GM23248 (cell line): ENCODE measurements around the gene INPP5A. TPM values are rescaled to one million over a fixed set of nuclear protein-coding genes. Genes with fewer than 3 reads are reported as not detected.

ENCODE experiments used
- DNase-seq: peaks from one replicate; pipeline ENCODE4 v3.0.0-alpha.2; 2015
- H2AFZ ChIP-seq: fragments of 200-600 bp; sonication (generic); 2 replicates; pipeline ENCODE4 v1.6.1; 2016; ENCODE audit warnings: antibody characterized with exemption
- H3F3A ChIP-seq: fragments of 200-600 bp; sonication (generic); 2 replicates; pipeline ENCODE4 v1.6.1; 2016; ENCODE audit warnings: mild to moderate bottlenecking, antibody characterized with exemption, mixed run types; ENCODE audit not compliant: insufficient read depth
- H3K27ac ChIP-seq: fragments of 200-600 bp; sonication (generic); 2 replicates; pipeline ENCODE4 v1.5.1; 2016; ENCODE audit warnings: mild to moderate bottlenecking
- H3K27me3 ChIP-seq: fragments of 200-600 bp; sonication (generic); replicated peaks from 2 replicates; pipeline ENCODE4 v1.6.1; 2016; ENCODE audit warnings: mild to moderate bottlenecking; ENCODE audit not compliant: insufficient read depth
- H3K36me3 ChIP-seq: fragments of 200-600 bp; sonication (generic); 2 replicates; pipeline ENCODE4 v1.6.1; 2016; ENCODE audit warnings: low read depth, mild to moderate bottlenecking
- H3K4me1 ChIP-seq: fragments of 200-600 bp; sonication (generic); 2 replicates; pipeline ENCODE4 v1.6.1; 2016; ENCODE audit warnings: mild to moderate bottlenecking; ENCODE audit not compliant: insufficient read depth
- H3K4me2 ChIP-seq: fragments of 200-600 bp; sonication (generic); one replicate; pipeline ENCODE4 v1.6.1; 2016; ENCODE audit warnings: mild to moderate bottlenecking; ENCODE audit not compliant: unreplicated experiment
- H3K4me3 ChIP-seq: fragments of 200-600 bp; sonication (generic); 2 replicates; pipeline ENCODE4 v1.5.1; 2016; ENCODE audit warnings: mild to moderate bottlenecking
- H3K79me2 ChIP-seq: fragments of 200-600 bp; sonication (generic); 2 replicates; pipeline ENCODE4 v1.6.1; 2016; ENCODE audit warnings: mild to moderate bottlenecking; ENCODE audit not compliant: insufficient read depth
- H3K9ac ChIP-seq: fragments of 200-600 bp; sonication (generic); 2 replicates; pipeline ENCODE4 v1.6.1; 2016; ENCODE audit warnings: mild to moderate bottlenecking
- H3K9me2 ChIP-seq: fragments of 200-600 bp; sonication (generic); 2 replicates; pipeline ENCODE4 v1.6.1; 2016; ENCODE audit warnings: mixed run types, mild to moderate bottlenecking, moderate library complexity; ENCODE audit not compliant: insufficient read depth
- H3K9me3 ChIP-seq: fragments of 200-600 bp; sonication (generic); one replicate; pipeline ENCODE4 v1.6.1; 2017; ENCODE audit warnings: low read depth
- H4K20me1 ChIP-seq: fragments of 200-600 bp; sonication (generic); 2 replicates; pipeline ENCODE4 v1.6.0; 2016; ENCODE audit not compliant: insufficient read depth
- EZH2 ChIP-seq: fragments of 200-600 bp; sonication (generic); IDR thresholded peaks from 2 replicates; pipeline ENCODE4 v1.6.1; 2018; ENCODE audit warnings: antibody characterized with exemption, mild to moderate bottlenecking; ENCODE audit not compliant: insufficient read depth, poor library complexity, severe bottlenecking
- EZH2phosphoT487 ChIP-seq: fragments of 200-600 bp; sonication (generic); IDR thresholded peaks from 2 replicates; pipeline ENCODE4 v1.6.1; 2018; ENCODE audit warnings: antibody characterized with exemption, moderate library complexity, mild to moderate bottlenecking, low read depth; ENCODE audit not compliant: insufficient read depth
- WGBS, 2 experiments: methylation state at CpG; one replicate each; pipeline ENCODE4 v1.1.6; 2015 to 2017; ENCODE audit warnings: low lambda C conversion rate in 2 of 2, low coverage in 1 of 2; ENCODE audit errors: missing lambda C conversion rate in 2 of 2; 5-methylcytosine and 5-hydroxymethylcytosine counted together
- in situ Hi-C: fragments of 300-500 bp; cut with MboI; formaldehyde crosslinking; loops from 2 replicates; pipeline ENCODE4 v1.15.0; 2020
- polyA plus RNA-seq: library from polyadenylated mRNA; unstranded; fragments of >200 nt; fragmentation: Nextera tagmentation; extraction: Ambion mirVana; gene quantifications from 2 replicates; pipeline ENCODE4 v1.2.1, GENCODE V29; 2016
- total RNA-seq: library from RNA; depleted of rRNA; stranded (reverse); fragments of >200 nt; shearing (Covaris generic); gene quantifications from 2 replicates; pipeline ENCODE4 v1.2.3, GENCODE V29; 2014

INPP5A gene
- total and polyA plus RNA-seq, 2 experiments from 2014 or later: 2.3 to 35.2 TPM

DNA sequence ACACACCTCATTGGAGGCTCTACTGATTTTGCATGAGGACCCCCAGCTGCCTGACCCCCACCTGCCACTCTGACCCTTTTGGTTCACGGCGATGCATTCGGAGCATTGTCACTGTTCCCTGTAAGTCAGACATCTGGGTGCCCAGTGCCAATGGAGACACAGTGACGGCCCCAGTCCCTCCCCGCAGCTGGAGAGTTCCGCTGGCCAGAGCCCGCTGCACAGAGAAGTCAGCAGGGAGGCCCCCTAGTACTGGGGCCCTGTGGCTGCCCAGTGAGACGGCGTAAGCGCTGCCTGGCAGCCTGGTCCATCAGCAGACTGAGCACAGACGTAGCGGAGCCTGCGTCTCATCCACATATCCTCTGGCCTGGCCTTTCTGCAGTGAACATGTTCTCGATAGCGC, 170.9 kb downstream of the INPP5A start:
- Histone ChIP-seq H3K9me2 (no peaks in the 10 kb centered on the region), H2AFZ (no peak overlapping the region), H3K27ac (no peak overlapping the region), H3F3A (no peaks in the 10 kb centered on the region), H3K4me3 (no peak overlapping the region), H3K36me3 (peaks cover 9% of the 10 kb centered on the region), H3K9me3 (peaks cover 5% of the 10 kb centered on the region), H4K20me1 (no peaks in the 10 kb centered on the region), H3K9ac (no peak overlapping the region), H3K79me2 (no peaks in the 10 kb centered on the region), H3K4me2 (no peak overlapping the region), H3K4me1 (no peaks in the 10 kb centered on the region), H3K27me3 (no peaks in the 10 kb centered on the region)
- TF ChIP-seq EZH2phosphoT487: no peak
- no peak for TF ChIP-seq EZH2
- DNase-seq: no peak
- in situ Hi-C loops: no loop called here
- 84 to 91% methylated on average over 15 of the region's 15 CpGs for WGBS, 2 experiments

DNA sequence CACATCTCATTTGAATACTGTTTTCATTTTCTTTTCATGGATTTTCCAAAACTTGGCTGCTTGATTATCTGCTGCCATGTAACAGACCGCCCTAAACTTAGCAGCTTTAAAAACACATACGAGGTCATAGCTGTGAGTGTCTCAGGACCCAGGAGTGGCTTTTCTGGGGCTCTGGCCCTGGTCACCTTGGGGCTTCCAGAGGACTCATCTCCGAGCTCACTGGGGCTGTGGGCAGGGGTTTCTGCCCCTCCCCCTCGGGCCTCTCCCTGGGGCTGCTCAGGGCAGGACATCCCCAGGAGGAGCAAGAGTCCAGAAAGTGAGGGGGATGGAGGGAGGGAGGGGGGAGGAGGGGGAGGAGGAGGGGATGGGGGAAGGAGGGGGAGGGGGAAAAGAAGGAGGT, 171.3 kb downstream of the INPP5A start:
- Histone ChIP-seq H3K27me3 (no peaks in the 10 kb centered on the region), H3K4me3 (no peak overlapping the region), H3K36me3 (peaks cover 9% of the 10 kb centered on the region), H2AFZ (no peak overlapping the region), H3K4me1 (no peaks in the 10 kb centered on the region), H3K9me2 (no peaks in the 10 kb centered on the region), H4K20me1 (no peaks in the 10 kb centered on the region), H3K4me2 (no peak overlapping the region), H3K9ac (no peak overlapping the region), H3K9me3 (peaks cover 5% of the 10 kb centered on the region), H3K27ac (no peak overlapping the region), H3K79me2 (no peaks in the 10 kb centered on the region), H3F3A (no peaks in the 10 kb centered on the region)
- TF ChIP-seq EZH2phosphoT487: no peak
- no peak for TF ChIP-seq EZH2
- DNase-seq: no peak
- in situ Hi-C loops: no loop called here
- WGBS, 2 experiments: 69 to 74% methylated on average over 4 of the region's 4 CpGs

DNA sequence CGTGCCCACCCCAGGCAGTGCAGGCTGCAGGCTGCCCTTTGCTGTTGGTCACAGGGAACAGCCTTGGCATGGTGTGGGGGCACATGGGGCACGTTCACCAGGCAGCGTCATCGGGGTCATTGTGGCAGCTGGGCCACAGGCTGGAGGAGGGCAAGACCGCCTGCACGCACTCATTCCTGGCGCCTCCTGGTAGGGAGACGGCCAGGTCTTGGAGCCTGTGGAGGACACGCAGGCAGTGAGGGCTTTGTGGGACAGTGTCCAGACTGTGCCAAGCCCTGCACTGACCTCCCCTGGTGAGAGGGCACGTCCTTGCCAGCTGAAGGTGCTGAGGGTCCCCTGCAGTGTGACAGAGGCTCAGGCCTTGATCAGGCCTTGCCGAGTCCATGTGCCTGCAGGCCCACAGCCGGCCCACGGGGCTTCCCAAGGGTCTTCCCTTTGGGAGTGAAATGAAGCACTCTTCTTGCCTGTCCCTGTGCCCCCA, 171.9 kb downstream of the INPP5A start:
- no peaks in the 10 kb centered on the region for H3F3A ChIP-seq
- H3K4me3 ChIP-seq: no peak overlapping the region
- H3K9me2 ChIP-seq: no peaks in the 10 kb centered on the region
- H3K36me3 ChIP-seq: peaks cover 9% of the 10 kb centered on the region
- no peak overlapping the region for H3K27ac ChIP-seq
- no peak overlapping the region for H3K9ac ChIP-seq
- H2AFZ ChIP-seq: no peak overlapping the region
- no peaks in the 10 kb centered on the region for H4K20me1 ChIP-seq
- in situ Hi-C loops: no loop called here
- no peak overlapping the region for H3K4me2 ChIP-seq
- peaks cover 5% of the 10 kb centered on the region for H3K9me3 ChIP-seq
- H3K27me3 ChIP-seq: no peaks in the 10 kb centered on the region
- no peak for DNase-seq
- no peaks in the 10 kb centered on the region for H3K4me1 ChIP-seq
- H3K79me2 ChIP-seq: no peaks in the 10 kb centered on the region
- TF ChIP-seq EZH2phosphoT487: no peak
- no peak for TF ChIP-seq EZH2
- 87 to 91% methylated on average over 12 to 13 of the region's 13 CpGs for WGBS, 2 experiments

DNA sequence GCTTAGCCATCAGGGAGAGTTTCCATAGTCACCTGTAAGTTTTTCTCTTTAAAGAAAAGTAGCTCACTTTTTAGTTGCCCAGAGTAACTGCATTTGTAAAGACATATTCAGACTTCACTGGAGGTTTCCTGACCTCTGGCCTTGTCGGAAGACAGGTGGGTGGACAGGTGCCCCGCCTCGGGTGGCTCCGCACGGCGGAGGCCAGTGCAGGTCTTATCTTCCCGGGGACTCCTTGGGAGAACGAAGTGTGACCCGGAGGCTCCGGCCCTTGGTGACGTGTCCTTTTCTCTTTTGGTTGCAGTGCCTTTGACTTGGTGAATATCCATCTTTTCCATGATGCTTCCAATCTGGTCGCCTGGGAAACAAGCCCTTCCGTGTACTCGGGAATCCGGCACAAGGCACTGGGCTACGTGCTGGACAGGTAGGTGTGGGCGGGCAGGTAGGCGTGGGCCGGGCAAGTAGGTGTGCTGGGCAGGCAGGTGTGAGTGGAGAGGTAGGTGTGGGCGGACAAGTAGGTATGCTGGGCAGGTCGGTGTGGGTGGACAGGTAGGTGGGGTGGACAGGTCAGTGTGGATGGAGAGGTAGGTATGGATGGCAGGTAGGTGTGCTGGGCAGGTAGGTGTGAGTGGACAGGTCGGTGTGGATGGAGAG, 172.6 kb downstream of the INPP5A start:
- Histone ChIP-seq H3K4me3 (no peak overlapping the region), H3K4me2 (no peak overlapping the region), H4K20me1 (no peaks in the 10 kb centered on the region), H3K9me2 (no peaks in the 10 kb centered on the region), H3K27ac (no peak overlapping the region), H3K9me3 (peaks cover 5% of the 10 kb centered on the region), H3K9ac (no peak overlapping the region), H3K4me1 (no peaks in the 10 kb centered on the region), H2AFZ (no peak overlapping the region), H3K36me3 (peaks cover 9% of the 10 kb centered on the region), H3F3A (no peaks in the 10 kb centered on the region), H3K27me3 (no peaks in the 10 kb centered on the region), H3K79me2 (no peaks in the 10 kb centered on the region)
- TF ChIP-seq EZH2phosphoT487 (no peak), EZH2 (no peak)
- DNase-seq: no peak
- in situ Hi-C loops: no loop called here
- 94 to 98% methylated on average over 17 to 22 of the region's 22 CpGs for WGBS, 2 experiments
